Measurements from ENCODE around the gene AGER.

DNA sequence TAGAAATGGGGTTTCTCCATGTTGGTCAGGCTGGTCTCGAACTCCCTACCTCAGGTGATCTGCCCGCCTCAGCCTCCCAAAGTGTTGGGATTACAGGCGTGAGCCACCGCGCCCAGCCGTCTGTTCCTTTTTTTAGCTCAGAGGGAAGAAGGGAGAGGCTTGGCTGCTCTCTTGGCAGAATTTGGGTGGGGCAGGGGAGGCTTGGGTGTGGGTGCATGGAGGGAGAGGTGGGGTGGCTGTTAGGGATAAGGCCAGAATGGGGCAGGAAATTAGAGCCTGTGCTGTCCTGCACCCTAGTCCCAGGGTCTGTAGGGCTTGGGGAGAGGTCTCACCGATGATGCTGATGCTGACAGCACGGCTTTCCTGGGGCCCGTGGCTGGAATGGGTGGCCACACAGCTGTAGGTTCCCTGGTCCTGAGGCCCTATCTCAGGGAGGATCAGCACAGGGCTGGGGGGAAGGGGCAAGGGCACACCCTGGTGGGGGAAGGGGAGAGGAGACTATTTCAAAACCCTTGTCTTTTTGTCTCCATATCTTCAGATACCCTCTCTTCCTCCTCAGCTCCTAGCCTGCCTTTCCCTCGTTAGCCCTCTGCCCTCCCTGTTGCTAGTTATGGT is 2.0 kb downstream of the AGER start:
- TF ChIP-seq POLR2AphosphoS5 (IDR thresholded peaks at IDR 0.05), result no peak
- TF ChIP-seq, protein P1, sequence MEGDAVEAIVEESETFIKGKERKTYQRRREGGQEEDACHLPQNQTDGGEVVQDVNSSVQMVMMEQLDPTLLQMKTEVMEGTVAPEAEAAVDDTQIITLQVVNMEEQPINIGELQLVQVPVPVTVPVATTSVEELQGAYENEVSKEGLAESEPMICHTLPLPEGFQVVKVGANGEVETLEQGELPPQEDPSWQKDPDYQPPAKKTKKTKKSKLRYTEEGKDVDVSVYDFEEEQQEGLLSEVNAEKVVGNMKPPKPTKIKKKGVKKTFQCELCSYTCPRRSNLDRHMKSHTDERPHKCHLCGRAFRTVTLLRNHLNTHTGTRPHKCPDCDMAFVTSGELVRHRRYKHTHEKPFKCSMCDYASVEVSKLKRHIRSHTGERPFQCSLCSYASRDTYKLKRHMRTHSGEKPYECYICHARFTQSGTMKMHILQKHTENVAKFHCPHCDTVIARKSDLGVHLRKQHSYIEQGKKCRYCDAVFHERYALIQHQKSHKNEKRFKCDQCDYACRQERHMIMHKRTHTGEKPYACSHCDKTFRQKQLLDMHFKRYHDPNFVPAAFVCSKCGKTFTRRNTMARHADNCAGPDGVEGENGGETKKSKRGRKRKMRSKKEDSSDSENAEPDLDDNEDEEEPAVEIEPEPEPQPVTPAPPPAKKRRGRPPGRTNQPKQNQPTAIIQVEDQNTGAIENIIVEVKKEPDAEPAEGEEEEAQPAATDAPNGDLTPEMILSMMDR (IDR thresholded peaks at IDR 0.05), result no peak

All from upper lobe of left lung (tissue), 4 donors.